GM12865 (cell line): ENCODE results near the gene KRTAP2-4.
"Not testable (repeated sequence)": the region's sequence is repeated elsewhere in the genome, so short reads cannot be mapped to it uniquely, and the experiment has no call there.

ENCODE experiments used
- DNase-seq: peaks from one replicate; pipeline ENCODE4 v3.0.0; 2010; ENCODE audit warnings: low read depth
- H3K4me3 ChIP-seq: 2 replicates; pipeline ENCODE4 v1.5.1; 2011; ENCODE audit warnings: mild to moderate bottlenecking, low read depth, low read length, control low read depth
- CTCF ChIP-seq: IDR thresholded peaks from 2 replicates; pipeline ENCODE4 v1.5.1; 2011; ENCODE audit warnings: low read length, control low read depth, low read depth, inconsistent platforms; ENCODE audit not compliant: insufficient read depth; ENCODE audit errors: missing control alignments

The KRTAP2-4 gene

GRCh38 chr17:41054025-41054424, 11.7 kb downstream of the KRTAP2-4 start:
- no peak for TF ChIP-seq CTCF
- DNase-seq = no peak
- no peak overlapping the region for H3K4me3 ChIP-seq

GRCh38 chr17:41052566-41052965, 13.1 kb downstream of the KRTAP2-4 start:
- no peak overlapping the region for H3K4me3 ChIP-seq
- TF ChIP-seq CTCF = no peak
- no peak for DNase-seq

- no peak overlapping the region for H3K4me3 ChIP-seq
- DNase-seq = peak; percentile 33
- TF ChIP-seq CTCF = no peak
Observed at GRCh38 chr17:41049110-41049509, 16.6 kb downstream of the KRTAP2-4 start.

GRCh38 chr17:41048441-41048840, 17.2 kb downstream of the KRTAP2-4 start:
- no peak overlapping the region for H3K4me3 ChIP-seq
- no peak for DNase-seq
- TF ChIP-seq CTCF = no peak

GRCh38 chr17:41046735-41047465, 18.8 kb downstream of the KRTAP2-4 start, which contains the start of gene KRTAP2-1:
Gene KRTAP2-1 (minus strand): TSS chr17:41047316. CDS start chr17:41047267, 49 bp downstream.
- not testable (repeated sequence) for H3K4me3 ChIP-seq, DNase-seq

- TF ChIP-seq CTCF = no peak
- no peak for DNase-seq
- H3K4me3 ChIP-seq = no peak overlapping the region
Observed at GRCh38 chr17:41042953-41043352, 22.7 kb downstream of the KRTAP2-4 start.

GRCh38 chr17:41040783-41041571, 24.7 kb downstream of the KRTAP2-4 start, which contains the start of gene KRTAP1-1:
Gene KRTAP1-1 (minus strand): TSS chr17:41041450. CDS start chr17:41041397, 53 bp downstream.
- H3K4me3 ChIP-seq, DNase-seq: not testable (repeated sequence)

GRCh38 chr17:41037853-41038350, 27.8 kb downstream of the KRTAP2-4 start:
- DNase-seq = no peak
- H3K4me3 ChIP-seq = no peak overlapping the region
- TF ChIP-seq CTCF = no peak

GRCh38 chr17:41034346-41034935, 31.2 kb downstream of the KRTAP2-4 start, which contains the start of gene KRTAP1-3:
Gene KRTAP1-3 (minus strand): TSS chr17:41034874. CDS start chr17:41034821, 53 bp downstream.
- H3K4me3 ChIP-seq, DNase-seq: not testable (repeated sequence)
